CD4-positive, alpha-beta T cell treated with Interleukin-4 for 1 hour (primary cell): ENCODE results near the gene C4orf17.
"Not testable (repeated sequence)": the region's sequence is repeated elsewhere in the genome, so short reads cannot be mapped to it uniquely, and the experiment has no call there.

Experiments
- DNase-seq, 2 donors: peaks; one replicate each; pipeline ENCODE4 v3.0.0-alpha.2; 2020 to 2022

The C4orf17 gene

GRCh38 chr4:99510721-99511120, at the start of gene C4orf17:
C4orf17 (plus strand) TSS chr4:99511021; CDS start chr4:99513082, 2,061 bp downstream.
- DNase-seq = no peak

GRCh38 chr4:99461623-99462401, 49.0 kb upstream of the C4orf17 start:
- DNase-seq = no peak

DNA sequence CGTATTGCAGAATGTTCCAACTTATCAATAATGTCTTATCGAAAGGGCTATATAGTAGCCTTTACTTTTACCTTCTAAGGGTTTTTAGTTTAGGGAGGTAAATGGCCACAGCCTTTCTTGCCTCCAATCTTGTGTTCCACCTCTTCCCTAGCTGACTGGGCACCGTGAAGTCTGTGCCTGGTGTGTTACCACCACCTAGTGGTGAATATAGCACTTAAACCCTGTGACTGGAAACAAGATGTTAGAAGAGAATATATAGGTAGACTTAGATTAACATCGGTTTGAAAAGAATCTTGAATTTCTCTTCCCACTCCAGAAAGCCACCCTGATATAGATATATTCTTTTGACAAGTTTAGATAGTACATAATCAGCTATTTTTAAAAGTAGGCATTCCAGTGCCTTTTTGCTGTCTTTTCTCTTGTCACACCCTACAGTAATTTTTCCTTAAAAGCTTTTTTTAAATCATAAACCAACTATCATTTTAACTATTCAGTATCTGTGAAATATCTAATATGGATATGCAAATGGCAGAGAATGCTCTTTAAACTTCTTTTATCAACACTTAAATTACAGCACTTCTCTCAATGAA, 47.9 kb upstream of the C4orf17 start:
- DNase-seq = peak; percentile 45 to 56

DNA sequence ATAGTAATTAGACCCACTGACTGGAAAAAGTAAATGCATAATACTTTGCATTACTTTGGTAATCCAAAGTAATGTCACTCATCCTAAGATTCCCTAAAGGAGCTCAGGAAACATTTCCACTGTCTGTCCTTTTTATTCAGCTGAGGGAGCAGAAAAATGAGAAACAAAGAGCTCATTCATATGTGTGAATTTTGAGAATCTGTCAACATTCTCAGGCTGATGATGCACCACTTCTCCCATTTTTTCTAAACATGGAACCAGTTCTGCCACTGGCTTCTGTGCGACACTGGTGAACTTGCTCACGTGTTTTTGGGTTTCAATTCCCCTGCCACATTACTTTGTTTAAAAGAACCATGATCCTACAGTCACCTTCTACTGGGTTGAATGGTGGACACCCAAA, 47.3 kb upstream of the C4orf17 start:
- DNase-seq = no peak

GRCh38 chr4:99467887-99468286, 42.9 kb upstream of the C4orf17 start:
- DNase-seq = no peak

- no peak for DNase-seq
Measured at GRCh38 chr4:99468889-99469288, 41.9 kb upstream of the C4orf17 start.

DNA sequence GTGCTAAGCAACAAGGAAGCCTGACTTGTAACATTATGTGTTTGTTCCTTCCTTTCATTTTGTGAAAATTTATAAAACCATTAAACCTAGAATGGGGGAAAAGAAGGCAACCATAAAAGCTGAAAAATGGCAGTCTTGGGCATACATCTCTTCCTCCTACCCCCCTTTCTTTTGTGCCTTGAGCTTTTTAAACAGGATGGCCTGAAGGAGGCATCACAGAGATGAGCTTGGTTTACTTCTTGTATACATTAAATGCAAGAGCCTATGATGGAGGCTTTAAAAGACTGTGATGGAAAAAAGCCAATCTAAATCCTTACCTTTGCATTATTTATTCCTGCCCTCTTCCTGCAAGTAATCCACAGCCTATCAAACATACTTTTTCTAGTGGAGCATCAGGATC, 39.5 kb upstream of the C4orf17 start:
- no peak for DNase-seq

DNA sequence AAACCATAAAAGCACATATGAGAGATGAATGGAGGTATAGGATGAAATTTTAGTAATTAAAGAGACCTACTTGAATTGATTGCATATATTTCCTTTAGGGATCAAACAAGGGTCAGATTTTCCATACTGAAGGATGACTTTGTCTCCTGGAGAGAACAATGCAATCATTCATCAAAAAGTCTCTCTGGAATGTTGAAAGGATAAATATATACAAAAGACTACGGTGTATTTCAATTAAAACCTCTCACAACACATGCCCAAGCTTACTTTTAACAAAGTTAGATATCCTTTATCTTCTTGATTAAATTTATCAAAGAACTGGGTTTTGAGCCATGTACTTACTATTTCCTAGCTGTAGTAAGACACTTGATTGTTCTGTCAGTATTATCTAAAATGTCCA, 38.9 kb upstream of the C4orf17 start:
- DNase-seq = no peak

- no peak for DNase-seq
Measured at GRCh38 chr4:99473131-99473530, 37.7 kb upstream of the C4orf17 start.

- no peak for DNase-seq
Measured at GRCh38 chr4:99483636-99484035, 27.2 kb upstream of the C4orf17 start.

DNA sequence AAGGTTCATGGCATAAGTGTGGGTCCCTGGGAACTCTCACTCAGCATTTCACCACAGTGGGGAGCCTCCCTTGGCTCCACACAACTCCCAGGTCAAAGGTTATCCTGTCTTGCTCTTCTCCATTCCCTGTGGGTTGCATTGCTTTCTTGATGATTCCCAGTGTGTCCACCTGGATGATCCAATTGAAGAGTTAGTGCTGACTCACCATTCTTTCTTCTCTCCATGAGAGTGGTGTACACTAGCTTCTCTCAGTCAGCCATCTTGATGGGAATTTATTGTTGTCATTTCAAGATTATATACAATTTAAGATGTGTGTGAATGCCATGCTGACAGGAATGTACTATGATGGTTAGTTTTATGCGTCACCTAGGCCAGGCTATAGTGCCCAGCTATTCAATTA, 25.6 kb upstream of the C4orf17 start:
- DNase-seq = no peak

GRCh38 chr4:99486648-99487047, 24.2 kb upstream of the C4orf17 start:
- DNase-seq = not testable (repeated sequence)

DNA sequence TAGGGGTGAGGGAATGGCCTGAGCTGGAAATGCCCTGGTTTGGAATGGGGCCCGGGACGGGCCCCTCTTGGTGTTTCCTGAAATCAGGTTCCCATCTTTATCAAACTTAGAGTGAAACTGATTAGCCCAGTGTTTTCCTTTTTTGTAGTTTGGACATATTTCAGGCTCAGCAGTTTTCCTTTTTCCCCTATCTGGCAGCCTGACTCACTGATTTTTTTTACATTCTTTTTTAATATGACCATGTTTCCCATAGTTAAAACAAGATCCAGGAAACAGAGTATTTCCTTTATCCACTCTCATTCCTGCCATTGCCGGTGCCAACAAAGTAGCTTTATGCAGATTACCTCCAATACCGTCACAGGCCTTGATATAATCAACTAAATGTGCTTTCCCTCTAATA, 20.5 kb upstream of the C4orf17 start:
- no peak for DNase-seq

GRCh38 chr4:99504804-99505502, 5.9 kb upstream of the C4orf17 start:
- no peak for DNase-seq

- DNase-seq = no peak
Measured at GRCh38 chr4:99506781-99507180, 4.0 kb upstream of the C4orf17 start.

DNA sequence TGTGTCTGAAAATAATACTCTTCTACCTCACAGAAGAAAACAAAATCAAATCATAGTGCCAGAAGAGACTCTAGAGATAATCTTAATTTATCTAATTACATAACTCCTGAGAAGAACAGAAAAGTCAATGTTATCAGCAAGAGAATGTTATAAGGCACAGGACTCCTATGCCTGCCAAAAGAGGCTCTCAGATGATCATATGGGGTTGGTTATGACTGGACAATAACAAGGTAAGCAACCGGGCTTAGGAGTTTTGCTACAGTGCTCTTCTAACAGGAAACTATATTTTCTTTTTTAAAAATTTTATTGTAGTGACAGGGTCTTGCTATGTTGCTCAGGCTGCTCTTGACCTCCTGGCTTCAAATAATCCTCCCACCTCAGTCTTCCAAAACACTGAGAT, 3.5 kb upstream of the C4orf17 start:
- no peak for DNase-seq

DNA sequence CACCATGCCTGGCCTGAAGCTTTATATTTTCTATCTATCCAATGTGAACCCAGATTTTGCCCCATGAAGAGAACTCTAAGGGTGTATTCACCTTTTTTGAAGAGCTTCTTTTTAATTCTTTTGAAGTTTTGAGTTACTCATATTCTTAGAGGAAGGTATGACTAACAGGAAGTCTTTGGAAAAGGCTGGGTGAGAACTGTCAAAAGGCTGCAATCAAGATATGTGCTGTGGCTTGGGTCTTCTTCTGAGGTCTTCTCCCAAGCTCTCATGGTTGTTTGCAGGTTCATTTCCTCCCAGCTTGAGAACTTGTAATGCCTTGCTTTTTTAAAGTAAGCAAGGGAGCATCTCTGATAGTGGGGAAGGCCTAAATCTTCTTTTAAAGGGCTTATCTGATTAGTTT, 3.1 kb upstream of the C4orf17 start:
- peak; percentile 18 to 42 for DNase-seq

- DNase-seq = peak in 1 of 2 donors; percentile 17
Measured at GRCh38 chr4:99518601-99519295, 7.9 kb downstream of the C4orf17 start.

- DNase-seq = no peak
Measured at GRCh38 chr4:99529228-99529627, 18.4 kb downstream of the C4orf17 start.

DNA sequence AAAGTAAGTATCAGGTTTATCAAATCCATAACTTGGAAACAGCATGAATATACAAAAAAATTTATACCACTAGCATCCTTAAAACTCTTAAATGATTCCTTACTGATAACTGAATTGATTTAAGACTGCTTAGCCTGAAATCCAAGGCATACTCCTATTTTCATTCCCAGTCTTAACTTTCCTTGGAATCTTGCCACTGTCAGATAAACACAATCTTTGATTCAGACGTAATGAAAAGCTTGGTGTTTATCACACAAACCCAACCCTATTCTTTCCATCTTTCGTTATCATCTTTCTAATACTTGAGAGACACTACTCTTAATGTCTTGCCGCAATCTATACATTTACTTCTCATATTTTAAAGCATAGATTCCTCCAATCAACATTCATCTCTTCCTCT, 19.1 kb downstream of the C4orf17 start:
- no peak for DNase-seq

- DNase-seq = not testable (repeated sequence)
Measured at GRCh38 chr4:99534699-99535098, 23.9 kb downstream of the C4orf17 start.

DNA sequence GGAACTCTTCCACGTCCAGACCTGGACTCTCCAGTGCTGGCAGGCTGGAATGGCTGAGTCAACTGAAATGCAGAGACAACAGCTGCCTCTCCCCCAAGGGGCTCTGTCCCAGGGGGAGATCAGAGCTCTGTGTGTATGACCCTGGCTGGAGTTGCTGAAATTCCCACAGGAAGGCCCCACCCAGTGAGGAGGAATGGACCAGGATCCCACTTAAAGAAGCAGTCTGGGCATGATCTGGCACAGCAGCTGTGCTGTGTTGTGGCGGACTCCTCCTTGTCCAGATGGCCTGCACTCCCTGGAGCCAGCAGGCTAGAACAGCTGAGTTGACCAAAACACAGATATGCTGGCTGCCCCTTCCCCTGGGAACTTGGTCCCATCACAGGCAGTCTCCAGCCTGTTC, 25.4 kb downstream of the C4orf17 start:
- no peak for DNase-seq

GRCh38 chr4:99536848-99537247, 26.0 kb downstream of the C4orf17 start:
- no peak for DNase-seq
